SHP77 treated with DMSO at 0.1 percent for 48 hours (cell line): Measurements from ENCODE around the gene RAB35.
A peak's percentile ranks its signal among the peaks of the same experiment; 100 is the strongest.

Experiments used
- DNase-seq: peaks from one replicate; lab custom pipeline; 2025; lab: John Stamatoyannopoulos, UW

RAB35 gene

DNA sequence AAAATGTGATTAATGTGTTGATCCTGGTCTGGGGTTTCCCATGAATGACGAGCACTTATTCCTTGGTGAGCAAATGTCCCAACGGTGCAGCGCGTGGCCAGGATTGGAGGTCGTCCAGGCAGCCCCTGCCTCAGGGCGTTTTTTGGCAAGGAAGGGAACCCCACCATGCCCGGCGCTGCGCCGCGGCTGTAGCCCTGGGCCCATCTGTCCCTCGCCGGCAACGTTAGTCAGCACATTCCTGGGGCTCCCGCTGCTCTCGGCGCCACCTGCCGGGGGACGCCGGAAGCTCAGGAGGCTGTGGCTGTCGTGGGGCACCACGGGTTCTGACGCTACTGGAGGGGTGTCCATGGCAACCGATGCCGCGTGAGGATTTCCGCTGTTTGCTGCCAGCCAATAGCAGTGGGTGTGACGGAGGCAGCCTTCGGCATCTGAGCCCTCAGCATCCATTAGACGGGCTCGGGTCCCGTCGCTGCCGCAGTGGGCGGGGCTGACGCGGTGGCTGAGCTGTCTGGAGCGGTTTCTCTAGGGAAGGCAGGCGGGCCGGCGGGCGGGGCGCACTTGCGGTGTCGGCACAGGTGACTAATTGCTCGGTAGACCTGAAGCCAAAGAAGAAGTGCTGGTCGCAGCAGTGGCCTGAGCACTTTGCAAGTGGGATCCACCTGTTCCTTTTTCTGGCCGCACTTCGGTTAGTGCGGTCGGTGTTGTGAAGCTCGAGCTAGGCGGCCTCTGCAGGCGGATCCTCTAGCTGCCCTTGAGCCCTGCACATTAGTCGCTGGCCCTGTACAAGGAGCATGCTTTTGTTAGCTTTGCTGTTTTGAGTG is 29.5 kb downstream of the RAB35 start:
- peak; percentile 98 for DNase-seq

DNA sequence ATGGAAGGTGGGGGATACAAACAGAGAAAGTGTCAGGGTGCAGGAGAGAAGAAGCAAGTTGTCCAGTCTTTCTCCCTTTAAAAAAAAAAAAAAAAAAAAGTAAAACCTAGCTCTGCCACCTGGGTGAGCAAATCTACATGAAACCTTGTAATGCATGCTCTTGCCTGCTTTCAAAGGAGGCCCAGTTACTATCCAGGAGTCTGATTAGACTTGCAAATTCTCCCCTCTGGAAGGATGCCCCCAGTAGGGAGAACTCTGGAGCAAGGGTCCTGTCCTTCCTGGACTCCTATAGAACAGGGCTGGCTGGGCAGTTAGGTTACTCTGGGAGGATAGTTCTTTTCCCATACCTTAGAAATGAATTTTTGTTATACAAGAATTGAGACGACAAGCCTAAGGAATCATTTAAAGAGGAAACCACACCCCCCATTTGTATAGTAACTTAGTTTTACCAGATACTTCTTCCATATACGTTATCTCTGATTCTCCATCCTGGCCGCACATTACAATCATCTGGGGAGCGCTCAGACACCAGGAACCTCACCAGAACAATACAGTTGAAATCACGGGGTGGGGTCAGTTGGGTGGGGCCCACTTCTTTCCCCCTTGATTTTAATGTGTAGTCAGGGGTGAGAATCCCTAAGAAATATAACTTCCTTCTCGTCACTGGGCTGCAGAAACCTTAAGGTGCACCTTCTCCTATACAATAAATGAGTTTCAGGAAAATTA is 30.5 kb downstream of the RAB35 start:
- DNase-seq, result no peak

DNA sequence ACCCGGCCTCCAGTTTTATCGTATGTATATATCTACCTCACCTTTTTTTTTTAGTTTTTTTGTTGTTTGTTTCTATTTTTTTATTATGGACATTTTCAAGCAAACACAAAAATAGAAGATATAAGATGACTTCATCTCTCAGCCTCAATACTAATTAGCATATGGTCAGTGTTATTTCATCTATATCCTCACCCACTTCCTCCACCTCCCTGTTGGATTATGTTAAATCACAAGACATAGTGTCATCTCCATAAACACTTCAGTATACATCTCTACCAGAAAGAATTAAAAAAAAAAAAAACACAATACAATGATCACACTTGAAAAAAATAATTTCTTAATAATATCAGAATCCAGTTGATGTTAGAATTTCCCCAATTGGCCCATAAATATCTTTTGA is 34.9 kb downstream of the RAB35 start:
- no peak for DNase-seq

DNA sequence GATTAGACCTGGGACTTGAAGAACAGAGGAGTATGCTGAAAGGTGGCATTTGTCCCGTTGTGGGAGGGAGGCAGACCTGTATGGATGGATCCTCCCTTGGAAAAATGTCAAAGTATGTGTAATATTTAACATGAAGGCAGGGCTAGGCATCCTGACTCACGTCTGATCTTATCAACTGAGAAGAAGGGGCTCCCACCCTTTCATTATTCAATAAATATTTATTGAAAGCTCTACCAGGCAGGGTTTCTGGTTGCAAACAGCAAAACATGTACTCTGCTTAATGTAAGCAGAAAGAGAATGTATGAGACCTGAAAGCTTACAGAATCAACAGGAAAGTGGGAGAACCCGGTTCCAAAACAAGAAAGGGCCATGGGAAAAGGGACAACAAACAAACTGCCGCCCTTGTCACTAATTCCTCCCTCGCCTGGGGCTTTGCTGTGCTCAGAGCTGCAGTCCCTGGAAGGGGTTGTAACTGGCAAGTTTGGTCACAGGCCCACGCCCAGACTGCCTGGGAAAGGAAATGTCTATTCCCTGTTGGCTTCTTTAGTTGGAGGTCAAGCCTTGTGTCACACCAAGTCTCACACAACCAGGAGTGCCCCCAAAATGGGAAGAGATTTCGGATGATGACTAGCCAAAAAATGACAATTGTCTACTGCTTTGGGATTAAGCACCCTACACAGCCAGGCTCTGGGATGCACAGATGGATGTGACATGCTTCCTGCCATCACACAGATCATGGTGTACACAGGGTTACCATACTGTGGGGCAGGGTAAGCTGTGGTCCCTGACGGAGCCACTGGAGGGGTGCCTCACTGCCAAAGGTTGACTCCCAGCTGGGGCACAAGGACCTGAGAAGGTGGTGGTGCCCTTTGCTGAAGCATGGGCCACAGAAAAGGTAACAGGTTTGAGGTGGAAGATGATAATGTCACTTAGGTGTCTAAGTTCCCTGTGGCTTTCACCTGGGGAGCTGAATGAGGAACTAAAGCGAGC is 36.8 kb downstream of the RAB35 start:
- DNase-seq, result no peak

DNA sequence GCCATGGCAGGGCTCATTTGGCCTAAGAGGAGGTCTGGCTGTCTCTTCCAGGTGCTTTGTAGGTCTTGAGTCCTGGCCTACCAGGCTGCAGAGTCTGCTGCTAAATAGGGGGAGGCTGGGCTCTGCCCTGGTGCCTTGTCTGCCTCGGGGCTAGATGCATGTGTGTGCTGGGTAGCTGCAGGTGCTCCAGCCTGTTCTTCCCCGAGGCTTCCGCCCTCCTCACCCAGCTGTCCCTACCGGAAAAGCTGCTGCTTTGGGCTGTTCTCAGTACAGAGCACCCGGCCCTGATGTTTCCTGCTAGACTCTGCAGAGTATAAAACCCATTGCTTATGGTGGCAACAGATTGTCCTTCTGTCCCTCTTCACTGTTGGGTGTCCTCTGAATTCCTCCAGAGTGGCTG is 37.7 kb downstream of the RAB35 start:
- DNase-seq, result no peak

DNA sequence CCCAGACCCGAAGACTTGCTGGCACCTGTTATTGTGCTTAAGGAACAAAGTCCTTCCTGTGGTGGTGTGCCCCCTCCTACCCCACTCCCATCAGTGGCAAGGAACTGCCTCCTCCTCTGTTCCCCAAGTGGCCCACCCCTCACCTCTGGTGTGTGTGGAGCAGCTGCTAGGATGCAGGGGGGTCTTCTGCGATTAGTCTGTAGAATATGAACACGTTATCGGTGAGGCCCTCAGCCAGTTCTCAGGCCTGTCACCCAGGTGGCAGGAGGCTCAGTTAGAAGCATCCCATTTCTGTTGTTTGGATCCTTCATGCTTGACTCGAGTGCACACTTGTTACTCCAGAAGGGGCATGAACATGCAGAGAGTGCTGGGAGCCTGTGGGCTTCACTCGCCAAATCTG is 39.3 kb downstream of the RAB35 start:
- no peak for DNase-seq

DNA sequence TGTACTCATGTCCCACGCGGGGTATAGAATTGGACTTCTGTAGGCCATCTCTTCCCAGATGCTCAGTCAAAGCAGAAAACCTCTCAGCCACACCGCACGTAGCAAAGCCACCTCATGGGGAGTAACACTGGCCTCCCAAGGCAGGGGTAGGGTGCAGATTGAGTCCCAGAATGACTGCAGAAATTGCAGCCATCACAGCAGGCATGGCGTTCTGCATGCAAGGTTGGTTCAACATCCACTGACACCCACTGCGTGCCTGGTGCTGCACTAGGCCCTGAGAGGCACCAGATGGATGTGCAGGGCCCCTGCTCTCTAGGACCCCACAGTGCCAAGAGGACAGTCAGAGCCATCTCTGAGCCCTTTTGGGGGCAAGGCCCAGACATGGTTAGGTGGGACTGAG is 39.9 kb downstream of the RAB35 start:
- no peak for DNase-seq

DNA sequence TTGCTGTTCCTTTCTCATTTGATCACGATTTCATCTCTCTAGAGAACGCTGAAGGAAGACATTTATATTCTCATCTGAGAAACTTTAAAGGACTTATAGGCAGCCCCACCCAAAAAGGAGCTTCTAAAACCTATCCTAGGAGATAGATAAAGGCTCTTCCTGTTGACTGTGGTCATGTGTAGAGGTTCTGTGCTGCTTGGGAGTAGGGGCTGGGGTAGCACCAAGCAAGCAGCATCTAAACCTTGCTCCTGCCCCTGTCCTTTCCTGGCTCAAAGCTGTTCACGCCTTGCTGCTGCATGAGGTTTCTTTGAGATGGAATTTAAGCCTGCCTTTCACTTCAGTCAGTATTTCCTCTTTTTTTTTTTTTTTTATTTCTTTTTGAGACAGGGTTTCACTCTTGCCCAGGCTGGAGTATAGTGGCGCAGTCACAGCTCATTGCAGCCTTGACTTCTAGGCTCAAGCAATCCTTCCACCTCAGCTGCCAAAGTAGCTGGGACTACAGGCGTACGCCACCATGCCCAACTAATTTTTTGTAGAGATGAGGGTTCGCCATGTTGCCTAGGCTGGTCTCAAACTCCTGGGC is 41.4 kb downstream of the RAB35 start:
- DNase-seq, result no peak

DNA sequence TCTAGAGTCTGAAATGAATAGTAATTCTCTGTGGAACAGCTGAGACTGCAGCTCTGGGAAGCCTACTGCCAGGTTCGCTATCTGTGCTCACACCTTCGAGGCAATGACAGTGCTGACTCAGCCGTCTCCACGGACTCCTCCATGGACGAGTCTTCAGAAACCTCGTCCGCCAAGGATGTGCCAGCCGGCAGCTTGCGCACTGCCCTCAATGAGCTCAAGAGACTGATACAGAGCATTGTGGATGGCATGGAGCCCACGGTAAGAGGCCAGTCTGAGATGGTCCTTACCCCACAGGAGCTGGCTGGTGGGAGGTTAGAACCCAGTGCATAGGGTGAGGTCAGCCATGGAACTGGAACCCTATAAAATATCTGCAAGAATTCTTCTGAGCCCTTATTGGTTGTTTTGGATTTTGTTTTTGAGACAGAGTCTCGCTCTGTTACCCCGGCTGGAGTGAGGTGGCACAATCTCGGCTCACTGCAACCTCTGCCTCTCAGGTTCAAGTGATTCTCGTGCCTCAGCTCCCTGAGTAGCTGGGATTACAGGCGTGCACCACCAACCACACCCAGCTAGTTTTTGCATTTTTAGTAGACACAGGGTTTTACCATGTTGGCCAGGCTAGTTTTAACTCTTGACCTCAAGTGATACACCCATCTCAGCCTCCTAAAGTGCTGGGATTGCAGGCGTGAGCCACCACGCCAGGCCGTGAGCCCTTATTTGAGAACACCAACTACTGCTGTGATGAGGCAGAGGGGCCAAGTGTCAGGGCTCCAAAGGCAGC is 43.9 kb downstream of the RAB35 start:
- DNase-seq, result no peak

DNA sequence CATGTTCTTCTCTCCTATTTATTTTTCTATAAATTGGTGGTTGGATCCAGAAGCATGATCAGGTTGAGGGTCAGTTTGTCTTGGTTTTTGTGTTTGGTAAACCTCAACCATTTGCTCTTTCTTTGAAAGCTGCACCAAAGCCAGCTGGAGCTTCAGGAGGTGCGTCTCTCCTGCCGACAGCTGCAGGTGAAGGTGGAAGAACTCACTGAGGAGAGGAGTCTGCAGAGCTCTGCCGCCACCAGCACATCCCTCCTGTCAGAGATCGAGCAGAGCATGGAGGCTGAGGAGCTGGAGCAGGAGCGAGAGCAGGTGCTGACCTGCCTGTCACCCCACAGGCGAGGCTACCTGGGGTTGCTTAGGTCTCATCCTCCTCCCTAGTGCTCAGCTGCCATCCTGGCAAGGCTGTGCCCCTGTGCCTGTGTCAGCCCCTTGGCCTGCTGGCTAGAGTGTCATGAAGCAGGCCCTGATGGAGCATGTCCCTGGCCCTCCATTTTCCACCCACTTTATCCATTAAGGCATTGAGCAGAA is 45.0 kb downstream of the RAB35 start:
- no peak for DNase-seq

DNA sequence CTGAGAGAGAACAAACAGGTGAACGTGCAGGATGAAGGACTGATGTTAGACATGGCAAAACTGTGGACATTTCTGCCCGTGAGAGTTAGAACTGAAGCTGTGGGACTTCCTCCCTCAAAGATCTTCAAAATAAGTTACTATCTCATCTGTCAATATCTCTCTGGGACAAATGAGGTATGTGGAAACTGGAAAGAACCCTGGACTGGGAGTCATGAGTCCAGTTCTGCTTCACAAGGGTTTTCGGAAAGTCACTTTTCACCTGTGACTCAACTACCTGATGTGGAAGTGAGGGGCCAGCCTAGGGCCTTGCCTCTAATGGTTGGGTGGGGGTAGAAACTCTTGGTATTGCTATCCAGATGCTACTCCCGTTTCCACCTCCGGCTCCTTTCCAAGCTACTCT is 47.3 kb downstream of the RAB35 start:
- DNase-seq, result no peak

DNA sequence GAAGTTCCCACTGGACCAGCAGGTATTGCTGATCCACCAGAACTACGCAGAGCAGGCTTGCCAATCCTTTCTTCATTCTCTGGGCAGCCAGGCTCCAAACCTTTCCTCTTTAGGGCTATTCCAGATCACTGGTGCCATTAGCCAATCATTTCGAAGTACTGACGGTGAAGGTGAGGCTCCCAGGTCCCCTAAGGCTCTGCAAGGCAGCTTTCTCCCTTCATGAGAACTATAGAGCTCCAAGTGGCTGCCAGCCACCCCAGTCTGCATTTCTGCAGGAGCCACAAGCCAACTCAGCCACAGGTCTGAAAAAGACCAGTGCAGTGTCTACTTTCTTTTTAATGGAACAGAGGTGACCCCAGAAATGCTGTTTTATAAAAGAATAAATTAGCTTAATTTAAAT is 48.7 kb downstream of the RAB35 start:
- no peak for DNase-seq

DNA sequence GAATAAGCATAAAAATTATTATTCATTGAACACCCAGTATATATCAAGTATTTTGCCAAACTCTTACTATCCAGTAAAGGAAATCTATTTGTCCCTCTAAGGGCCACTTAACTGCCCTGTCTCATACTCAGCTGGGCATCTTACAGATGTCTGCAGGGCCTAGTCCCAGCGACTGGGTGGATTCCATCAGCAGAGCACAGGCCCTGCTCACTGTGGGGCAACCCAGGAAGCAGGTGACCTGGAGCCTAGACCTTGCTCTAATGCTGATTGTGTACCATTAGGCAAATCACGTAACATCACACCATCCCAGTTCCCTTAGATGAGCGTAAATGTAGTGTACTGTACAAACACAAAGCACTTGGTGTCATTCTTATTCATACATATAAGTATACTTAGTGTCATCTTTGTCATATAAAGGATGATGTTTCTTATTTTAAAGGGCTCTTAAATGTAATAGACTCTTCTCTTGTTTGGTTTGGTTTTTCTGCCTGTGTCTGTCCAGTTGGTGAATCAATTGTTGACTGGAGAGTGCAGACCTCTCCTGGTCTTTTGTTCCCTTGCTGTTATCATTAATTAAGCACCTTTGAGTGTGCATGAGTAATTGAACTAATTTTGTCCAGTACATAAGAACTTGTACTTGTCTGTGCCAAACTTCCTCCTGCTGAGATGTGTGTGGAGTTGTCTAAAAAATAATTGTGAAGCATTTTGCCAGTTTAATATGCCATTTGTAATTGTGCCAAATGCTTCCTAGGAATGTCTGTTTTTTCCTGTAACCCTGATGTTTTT is 49.3 kb downstream of the RAB35 start:
- DNase-seq, result no peak

DNA sequence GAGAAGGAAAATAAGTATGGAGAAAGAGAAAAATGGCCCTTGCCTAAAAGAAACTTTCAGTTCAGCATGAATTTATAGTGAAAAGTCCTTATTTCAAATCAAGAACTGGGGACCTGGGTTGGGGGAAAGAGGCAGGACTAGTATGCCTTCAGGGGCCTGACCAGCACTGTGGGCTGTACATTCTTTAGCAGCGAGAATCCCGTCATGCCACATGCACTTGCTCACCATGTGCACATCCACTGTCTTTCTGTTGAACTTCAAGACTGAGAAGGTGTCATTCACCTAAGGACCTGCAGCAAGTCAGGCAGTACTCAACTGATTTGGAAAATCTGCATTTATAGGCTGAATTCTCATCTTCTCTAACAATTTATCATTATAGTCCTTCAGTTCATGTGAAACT is 50.2 kb downstream of the RAB35 start:
- no peak for DNase-seq

DNA sequence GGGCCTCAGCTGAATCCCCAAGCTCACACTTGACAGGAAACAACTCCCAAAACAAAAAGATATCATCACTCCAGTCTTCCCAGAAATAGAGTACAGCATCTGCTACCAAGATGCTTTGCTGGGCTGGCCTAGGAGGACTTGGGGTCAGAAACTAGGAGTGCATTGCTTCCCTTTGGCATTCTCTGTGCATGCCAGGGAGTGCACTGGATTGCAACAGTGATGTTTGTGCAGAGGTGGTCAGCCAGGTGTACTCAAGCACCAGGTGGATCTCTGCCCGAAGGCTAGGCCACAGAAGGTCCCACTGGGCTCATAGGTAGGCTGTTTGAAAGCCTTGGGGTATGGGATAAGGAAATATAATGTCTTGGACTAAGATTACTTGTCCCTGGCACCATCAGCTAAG is 51.1 kb downstream of the RAB35 start:
- no peak for DNase-seq

DNA sequence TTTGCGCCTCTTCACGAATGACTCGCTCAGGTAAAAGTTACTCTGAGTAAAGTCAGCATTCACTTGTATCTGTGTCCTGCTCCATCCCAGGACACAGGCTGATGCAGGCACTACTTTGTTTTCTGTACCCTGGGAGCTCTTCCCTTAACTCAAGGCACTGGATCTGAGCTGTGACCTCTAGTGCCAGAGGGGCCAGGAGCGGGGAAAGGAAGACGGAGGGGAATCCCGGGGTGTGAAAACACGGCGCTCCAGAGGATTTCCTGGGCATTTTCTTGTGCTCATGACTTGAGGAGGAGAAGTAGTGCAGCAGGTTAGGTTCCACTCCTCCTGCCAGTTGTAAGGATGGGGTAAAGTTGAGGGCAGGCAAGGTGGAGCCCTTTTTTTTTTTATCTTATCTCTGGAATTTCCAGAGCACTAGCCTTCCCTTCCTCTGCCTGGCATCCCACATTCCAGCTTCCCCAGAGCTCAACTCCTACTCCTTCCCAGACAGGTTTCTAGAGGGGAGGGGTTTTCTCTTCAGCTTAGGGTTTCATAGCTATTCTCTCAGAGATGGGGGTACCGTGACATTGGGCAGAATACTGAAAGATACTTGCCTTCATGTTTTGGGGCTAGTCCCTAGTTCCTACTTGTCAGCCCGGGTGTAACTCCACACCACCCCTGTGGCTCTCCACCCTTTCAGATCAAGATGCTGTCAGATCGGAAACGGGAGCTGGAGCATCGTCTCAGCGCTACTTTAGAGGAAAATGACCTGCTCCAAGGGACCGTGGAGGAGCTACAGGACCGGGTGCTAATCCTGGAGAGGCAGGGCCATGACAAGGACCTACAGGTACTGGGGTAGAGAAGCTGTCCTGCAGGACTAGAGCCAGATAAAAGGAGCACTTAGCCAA is 52.3 kb downstream of the RAB35 start:
- no peak for DNase-seq

DNA sequence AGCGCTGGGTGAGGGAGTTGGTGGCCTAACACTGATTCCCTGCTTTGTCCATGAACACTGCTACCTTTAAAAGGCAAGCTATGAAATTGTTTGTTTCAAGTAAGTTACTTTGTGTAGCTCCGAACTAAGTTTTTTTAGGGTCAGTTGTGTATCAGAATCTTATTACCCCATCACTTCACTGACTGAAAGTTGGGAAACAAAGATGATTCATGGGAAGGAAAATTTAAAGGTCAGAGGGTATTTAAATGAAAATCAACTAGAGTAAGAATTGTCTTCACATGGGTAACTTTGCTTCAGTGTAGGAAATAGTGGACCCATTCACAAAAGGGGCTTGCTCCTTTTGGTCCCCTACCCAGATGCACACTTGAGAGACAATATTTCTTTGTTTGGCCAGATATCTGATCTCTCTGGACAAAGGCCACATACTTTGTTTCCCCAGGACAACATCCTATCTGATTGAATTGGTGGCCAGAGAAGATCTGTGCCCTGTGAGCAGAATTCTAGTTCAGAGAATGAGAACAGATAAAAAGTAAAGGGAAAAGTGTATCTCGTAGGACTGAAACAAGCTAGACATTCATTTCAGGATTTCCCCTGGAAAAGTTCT is 53.5 kb downstream of the RAB35 start:
- no peak for DNase-seq

DNA sequence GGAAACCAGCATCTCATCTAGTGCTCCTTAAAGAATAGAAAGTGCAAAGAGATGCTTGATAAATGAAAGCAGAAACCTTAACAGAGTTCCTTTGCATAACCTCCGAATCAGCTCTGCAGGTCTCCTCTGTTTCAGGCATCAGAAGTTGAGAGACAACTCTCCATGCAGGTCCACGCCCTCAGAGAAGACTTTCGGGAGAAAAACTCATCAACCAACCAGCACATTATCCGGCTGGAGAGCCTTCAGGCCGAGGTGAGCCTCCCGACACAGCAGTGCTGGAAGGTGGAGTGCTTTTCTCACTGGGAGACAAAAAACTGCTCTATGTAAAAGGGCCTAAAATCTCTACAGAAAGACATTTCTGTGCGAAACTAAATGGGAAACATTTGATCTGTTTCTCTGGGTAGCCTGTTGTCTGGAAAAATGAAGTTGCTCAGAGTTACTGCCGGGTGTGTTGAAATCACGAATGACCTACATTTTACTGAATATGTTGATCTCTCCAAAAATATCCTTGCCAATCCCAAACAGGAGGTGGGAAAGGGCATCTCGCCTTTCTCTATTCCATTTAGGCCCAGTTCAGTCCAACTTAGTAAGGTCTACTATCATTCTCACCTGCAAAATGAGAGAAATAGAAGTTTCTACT is 54.9 kb downstream of the RAB35 start:
- DNase-seq, result no peak
